ENCODE data around the gene B4GALT2. TPM values are rescaled to one million over a fixed set of nuclear protein-coding genes. Genes with fewer than 3 reads are reported as not detected.

The B4GALT2 gene
- total RNA-seq, 1 experiment from 2014 or later, result 76.8 TPM

- TF ChIP-seq REST (IDR thresholded peaks at IDR 0.05; ENCODE audit: low read depth), result peak; percentile 78
- peak; percentile 90; the same call in 1 of the 2 replicates for TF ChIP-seq ELF1 (IDR thresholded peaks at IDR 0.05; ENCODE audit: borderline replicate concordance, low read depth)
- TF ChIP-seq RAD21 (IDR thresholded peaks at IDR 0.05; ENCODE audit: low read depth), result peak; percentile 90
- peak; percentile 86 for TF ChIP-seq SIN3A (IDR thresholded peaks at IDR 0.05; ENCODE audit: low read depth)
- peak; percentile 72 to 84 (median 76) for TF ChIP-seq CTCF (IDR thresholded peaks at IDR 0.05 in 2 of 3, conservative IDR thresholded peaks at IDR 0.05 in 1 of 3; ENCODE audit: borderline replicate concordance in 1 of 3, insufficient read depth in 1 of 3, low read depth in 2 of 3, low read length in 2 of 3)
- peak; percentile 53 for TF ChIP-seq POLR2A (IDR thresholded peaks at IDR 0.05; ENCODE audit: borderline replicate concordance, extremely low read depth, insufficient read depth, insufficient read length)
- peak; percentile 72; the same call in 1 of the 2 replicates for TF ChIP-seq ZFX (IDR thresholded peaks at IDR 0.05)
- peak; percentile 95 for TF ChIP-seq CBX3 (IDR thresholded peaks at IDR 0.05; ENCODE audit: low read depth)
Measured at GRCh38 chr1:43946236-43947060, 32.6 kb upstream of the B4GALT2 start, which contains the start of gene IPO13 (continued).

All from HCT116 (cell line).